Measurements from ENCODE around the gene ITPKA.

DNA sequence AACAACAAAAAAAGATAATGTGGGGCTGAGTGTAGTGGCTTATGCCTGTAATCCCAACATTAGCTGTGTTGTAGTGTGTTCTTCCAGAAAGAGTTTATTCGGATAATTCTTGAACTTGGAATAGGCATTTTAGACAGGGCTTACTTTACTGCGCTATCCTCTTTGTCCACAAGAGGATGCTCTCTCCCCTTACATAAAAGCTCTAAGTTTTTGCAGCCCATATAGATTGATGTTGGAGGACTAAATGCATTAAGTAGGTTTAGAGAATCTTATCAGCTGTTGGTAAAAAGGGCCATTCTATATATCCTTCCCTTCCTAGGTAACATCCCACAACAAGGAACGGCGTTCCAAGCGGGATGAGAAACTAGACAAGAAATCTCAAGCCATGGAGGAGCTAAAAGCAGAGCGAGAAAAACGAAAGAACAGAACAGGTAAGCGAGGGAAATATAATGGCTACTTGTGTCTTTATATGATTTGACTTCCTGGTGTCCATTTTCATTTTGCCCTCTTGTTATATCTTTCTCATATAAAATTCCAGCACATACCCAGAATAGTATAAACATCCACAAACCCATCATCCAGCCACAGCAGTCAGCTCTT lies 27.8 kb upstream of the ITPKA start:
- TF ChIP-seq, protein P1, sequence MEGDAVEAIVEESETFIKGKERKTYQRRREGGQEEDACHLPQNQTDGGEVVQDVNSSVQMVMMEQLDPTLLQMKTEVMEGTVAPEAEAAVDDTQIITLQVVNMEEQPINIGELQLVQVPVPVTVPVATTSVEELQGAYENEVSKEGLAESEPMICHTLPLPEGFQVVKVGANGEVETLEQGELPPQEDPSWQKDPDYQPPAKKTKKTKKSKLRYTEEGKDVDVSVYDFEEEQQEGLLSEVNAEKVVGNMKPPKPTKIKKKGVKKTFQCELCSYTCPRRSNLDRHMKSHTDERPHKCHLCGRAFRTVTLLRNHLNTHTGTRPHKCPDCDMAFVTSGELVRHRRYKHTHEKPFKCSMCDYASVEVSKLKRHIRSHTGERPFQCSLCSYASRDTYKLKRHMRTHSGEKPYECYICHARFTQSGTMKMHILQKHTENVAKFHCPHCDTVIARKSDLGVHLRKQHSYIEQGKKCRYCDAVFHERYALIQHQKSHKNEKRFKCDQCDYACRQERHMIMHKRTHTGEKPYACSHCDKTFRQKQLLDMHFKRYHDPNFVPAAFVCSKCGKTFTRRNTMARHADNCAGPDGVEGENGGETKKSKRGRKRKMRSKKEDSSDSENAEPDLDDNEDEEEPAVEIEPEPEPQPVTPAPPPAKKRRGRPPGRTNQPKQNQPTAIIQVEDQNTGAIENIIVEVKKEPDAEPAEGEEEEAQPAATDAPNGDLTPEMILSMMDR (IDR thresholded peaks at IDR 0.05), result peak in 6 of 7 experiments; percentile 66 to 83 (median 76)
- TF ChIP-seq POLR2A (IDR thresholded peaks at IDR 0.05), result no peak

Measured in body of pancreas (tissue), 4 donors.